Measurements from ENCODE around the gene BMF.
"Not testable (repeated sequence)": the region's sequence is repeated elsewhere in the genome, so short reads cannot be mapped to it uniquely, and the experiment has no call there.

BMF gene

GRCh38 chr15:40082195-40082883 is 26.3 kb downstream of the BMF start:
- Histone ChIP-seq H3K79me2 (ENCODE audit: control insufficient read depth, insufficient read depth, low read length, unreplicated experiment) (no peaks in the 10 kb centered on the region), H3K4me1 (ENCODE audit: control insufficient read depth, insufficient read depth, low read length, unreplicated experiment) (peaks cover 27% of the 10 kb centered on the region), H3K27ac (ENCODE audit: low read depth, low read length) (no peak overlapping the region), H3K4me3 (ENCODE audit: low read depth, low read length) (peak overlapping the region; percentile 70), H3K36me3 (ENCODE audit: insufficient read depth, low read length) (no peaks in the 10 kb centered on the region), H2AFZ (ENCODE audit: low read length, unreplicated experiment) (peak overlapping the region; percentile 82), H3K27me3 (ENCODE audit: insufficient read depth, low read length) (no peaks in the 10 kb centered on the region)

GRCh38 chr15:40081691-40082194 is 26.9 kb downstream of the BMF start:
- H3K27ac ChIP-seq (ENCODE audit: low read depth, low read length): no peak overlapping the region; the same call in 1 of the 2 replicates
- H3K4me1 ChIP-seq (ENCODE audit: control insufficient read depth, insufficient read depth, low read length, unreplicated experiment): peaks cover 27% of the 10 kb centered on the region
- H3K79me2 ChIP-seq (ENCODE audit: control insufficient read depth, insufficient read depth, low read length, unreplicated experiment): no peaks in the 10 kb centered on the region
- no peaks in the 10 kb centered on the region for H3K36me3 ChIP-seq (ENCODE audit: insufficient read depth, low read length)
- peak overlapping the region; percentile 82 for H2AFZ ChIP-seq (ENCODE audit: low read length, unreplicated experiment)
- H3K4me3 ChIP-seq (ENCODE audit: low read depth, low read length): peak overlapping the region; percentile 70
- no peaks in the 10 kb centered on the region for H3K27me3 ChIP-seq (ENCODE audit: insufficient read depth, low read length)

GRCh38 chr15:40080847-40081246 is 27.8 kb downstream of the BMF start:
- peak overlapping the region; percentile 82 for H2AFZ ChIP-seq (ENCODE audit: low read length, unreplicated experiment)
- H3K79me2 ChIP-seq (ENCODE audit: control insufficient read depth, insufficient read depth, low read length, unreplicated experiment): no peaks in the 10 kb centered on the region
- H3K4me1 ChIP-seq (ENCODE audit: control insufficient read depth, insufficient read depth, low read length, unreplicated experiment): peaks cover 27% of the 10 kb centered on the region
- no peak overlapping the region for H3K4me3 ChIP-seq (ENCODE audit: low read depth, low read length)
- H3K27me3 ChIP-seq (ENCODE audit: insufficient read depth, low read length): no peaks in the 10 kb centered on the region
- no peak overlapping the region for H3K27ac ChIP-seq (ENCODE audit: low read depth, low read length)
- H3K36me3 ChIP-seq (ENCODE audit: insufficient read depth, low read length): no peaks in the 10 kb centered on the region

GRCh38 chr15:40080104-40080503 is 28.6 kb downstream of the BMF start:
- H2AFZ ChIP-seq (ENCODE audit: low read length, unreplicated experiment): no peak overlapping the region
- H3K4me3 ChIP-seq (ENCODE audit: low read depth, low read length): no peak overlapping the region
- peaks cover 34% of the 10 kb centered on the region for H3K4me1 ChIP-seq (ENCODE audit: control insufficient read depth, insufficient read depth, low read length, unreplicated experiment)
- H3K36me3 ChIP-seq (ENCODE audit: insufficient read depth, low read length): no peaks in the 10 kb centered on the region
- no peak overlapping the region for H3K27ac ChIP-seq (ENCODE audit: low read depth, low read length)
- no peaks in the 10 kb centered on the region for H3K79me2 ChIP-seq (ENCODE audit: control insufficient read depth, insufficient read depth, low read length, unreplicated experiment)
- H3K27me3 ChIP-seq (ENCODE audit: insufficient read depth, low read length): no peaks in the 10 kb centered on the region

- Histone ChIP-seq H3K36me3 (ENCODE audit: insufficient read depth, low read length) (no peaks in the 10 kb centered on the region), H3K27ac (ENCODE audit: low read depth, low read length) (no peak overlapping the region), H3K27me3 (ENCODE audit: insufficient read depth, low read length) (no peaks in the 10 kb centered on the region), H3K4me3 (ENCODE audit: low read depth, low read length) (no peak overlapping the region), H3K4me1 (ENCODE audit: control insufficient read depth, insufficient read depth, low read length, unreplicated experiment) (peaks cover 35% of the 10 kb centered on the region), H2AFZ (ENCODE audit: low read length, unreplicated experiment) (no peak overlapping the region), H3K79me2 (ENCODE audit: control insufficient read depth, insufficient read depth, low read length, unreplicated experiment) (no peaks in the 10 kb centered on the region)
Observed at GRCh38 chr15:40079456-40079855, 29.2 kb downstream of the BMF start.

- peaks cover 13% of the 10 kb centered on the region for H3K4me1 ChIP-seq (ENCODE audit: control insufficient read depth, insufficient read depth, low read length, unreplicated experiment)
- H2AFZ ChIP-seq (ENCODE audit: low read length, unreplicated experiment): no peak overlapping the region
- no peaks in the 10 kb centered on the region for H3K36me3 ChIP-seq (ENCODE audit: insufficient read depth, low read length)
- H3K27ac ChIP-seq (ENCODE audit: low read depth, low read length): no peak overlapping the region
- H3K4me3 ChIP-seq (ENCODE audit: low read depth, low read length): no peak overlapping the region
- no peaks in the 10 kb centered on the region for H3K27me3 ChIP-seq (ENCODE audit: insufficient read depth, low read length)
- H3K79me2 ChIP-seq (ENCODE audit: control insufficient read depth, insufficient read depth, low read length, unreplicated experiment): no peaks in the 10 kb centered on the region
Observed at GRCh38 chr15:40075298-40076044, 33.2 kb downstream of the BMF start.

- H3K4me1 ChIP-seq (ENCODE audit: control insufficient read depth, insufficient read depth, low read length, unreplicated experiment): peaks cover 15% of the 10 kb centered on the region
- not testable (repeated sequence) for H3K79me2 ChIP-seq (ENCODE audit: control insufficient read depth, insufficient read depth, low read length, unreplicated experiment); H3K27me3 ChIP-seq (ENCODE audit: insufficient read depth, low read length); H3K27ac ChIP-seq (ENCODE audit: low read depth, low read length); H3K36me3 ChIP-seq (ENCODE audit: insufficient read depth, low read length); H3K4me3 ChIP-seq (ENCODE audit: low read depth, low read length); H2AFZ ChIP-seq (ENCODE audit: low read length, unreplicated experiment)
Observed at GRCh38 chr15:40074656-40075055, 34.0 kb downstream of the BMF start.

GRCh38 chr15:40073716-40074490 is 34.8 kb downstream of the BMF start:
- H3K79me2 ChIP-seq (ENCODE audit: control insufficient read depth, insufficient read depth, low read length, unreplicated experiment); H3K27me3 ChIP-seq (ENCODE audit: insufficient read depth, low read length); H3K4me3 ChIP-seq (ENCODE audit: low read depth, low read length): not testable (repeated sequence)

GRCh38 chr15:40072216-40072990 is 36.3 kb downstream of the BMF start:
- no peaks in the 10 kb centered on the region for H3K36me3 ChIP-seq (ENCODE audit: insufficient read depth, low read length)
- H2AFZ ChIP-seq (ENCODE audit: low read length, unreplicated experiment): no peak overlapping the region
- peaks cover 31% of the 10 kb centered on the region for H3K4me1 ChIP-seq (ENCODE audit: control insufficient read depth, insufficient read depth, low read length, unreplicated experiment)
- no peak overlapping the region for H3K27ac ChIP-seq (ENCODE audit: low read depth, low read length)
- no peaks in the 10 kb centered on the region for H3K27me3 ChIP-seq (ENCODE audit: insufficient read depth, low read length)
- no peak overlapping the region for H3K4me3 ChIP-seq (ENCODE audit: low read depth, low read length)
- H3K79me2 ChIP-seq (ENCODE audit: control insufficient read depth, insufficient read depth, low read length, unreplicated experiment): no peaks in the 10 kb centered on the region

More at GRCh38 chr15:40073716-40074490, 34.8 kb downstream of the BMF start:
- H3K36me3 ChIP-seq (ENCODE audit: insufficient read depth, low read length); H3K27ac ChIP-seq (ENCODE audit: low read depth, low read length); H2AFZ ChIP-seq (ENCODE audit: low read length, unreplicated experiment): not testable (repeated sequence)
- H3K4me1 ChIP-seq (ENCODE audit: control insufficient read depth, insufficient read depth, low read length, unreplicated experiment): peaks cover 22% of the 10 kb centered on the region

- Histone ChIP-seq H3K4me3 (ENCODE audit: low read depth, low read length) (no peak overlapping the region), H3K27ac (ENCODE audit: low read depth, low read length) (no peak overlapping the region), H3K4me1 (ENCODE audit: control insufficient read depth, insufficient read depth, low read length, unreplicated experiment) (peaks cover 38% of the 10 kb centered on the region)
Observed at GRCh38 chr15:40070608-40071218, 38.0 kb downstream of the BMF start.

More at GRCh38 chr15:40070608-40071218, 38.0 kb downstream of the BMF start:
- Histone ChIP-seq H2AFZ (ENCODE audit: low read length, unreplicated experiment) (no peak overlapping the region), H3K79me2 (ENCODE audit: control insufficient read depth, insufficient read depth, low read length, unreplicated experiment) (no peaks in the 10 kb centered on the region), H3K36me3 (ENCODE audit: insufficient read depth, low read length) (no peaks in the 10 kb centered on the region), H3K27me3 (ENCODE audit: insufficient read depth, low read length) (no peaks in the 10 kb centered on the region)
